IPS DF 6.9 (cell line): ENCODE data around the gene MYT1.

Experiments
- DNase-seq: peaks from one replicate; pipeline ENCODE4 v3.0.0-alpha.2; 2013; ENCODE audit warnings: low read depth, low spot score
- H3K27ac ChIP-seq: one replicate; pipeline ENCODE4 v1.5.1; 2013; ENCODE audit warnings: low read length, control low read depth
- H3K27me3 ChIP-seq: 2 replicates; pipeline ENCODE4 v1.6.1; 2013; ENCODE audit warnings: mild to moderate bottlenecking, low read length; ENCODE audit not compliant: control insufficient read depth, insufficient read depth
- H3K36me3 ChIP-seq: 2 replicates; pipeline ENCODE4 v1.6.1; 2013; ENCODE audit warnings: low read length; ENCODE audit not compliant: control insufficient read depth, insufficient read depth
- H3K4me1 ChIP-seq: 2 replicates; pipeline ENCODE4 v1.6.1; 2013; ENCODE audit warnings: low read length; ENCODE audit not compliant: control insufficient read depth, insufficient read depth
- H3K4me3 ChIP-seq: 2 replicates; pipeline ENCODE4 v1.5.1; 2013; ENCODE audit warnings: mild to moderate bottlenecking, low read length
- H3K9me3 ChIP-seq: 2 replicates; pipeline ENCODE4 v1.6.1; 2013; ENCODE audit warnings: low read length, inconsistent platforms; ENCODE audit not compliant: control insufficient read depth, insufficient read depth
- WGBS: extraction: QIAGEN DNeasy Blood & Tissue Kit; methylation state at CpG from one replicate; pipeline ENCODE4 v1.1.7; 2013; ENCODE audit warnings: mixed read lengths, missing lambda C conversion rate; ENCODE audit not compliant: insufficient read length, insufficient coverage; 5-methylcytosine and 5-hydroxymethylcytosine counted together

MYT1 gene

GRCh38 chr20:64155258-64156135 lies 8.8 kb upstream of the MYT1 start:
- no peaks in the 10 kb centered on the region for H3K27me3 ChIP-seq
- no peaks in the 10 kb centered on the region for H3K9me3 ChIP-seq
- DNase-seq: no peak
- no peaks in the 10 kb centered on the region for H3K36me3 ChIP-seq
- H3K4me1 ChIP-seq: peaks cover 11% of the 10 kb centered on the region
- no peak overlapping the region for H3K27ac ChIP-seq
- H3K4me3 ChIP-seq: no peak overlapping the region
- WGBS: no CpG with 5 or more reads among the region's 22 CpGs

DNA sequence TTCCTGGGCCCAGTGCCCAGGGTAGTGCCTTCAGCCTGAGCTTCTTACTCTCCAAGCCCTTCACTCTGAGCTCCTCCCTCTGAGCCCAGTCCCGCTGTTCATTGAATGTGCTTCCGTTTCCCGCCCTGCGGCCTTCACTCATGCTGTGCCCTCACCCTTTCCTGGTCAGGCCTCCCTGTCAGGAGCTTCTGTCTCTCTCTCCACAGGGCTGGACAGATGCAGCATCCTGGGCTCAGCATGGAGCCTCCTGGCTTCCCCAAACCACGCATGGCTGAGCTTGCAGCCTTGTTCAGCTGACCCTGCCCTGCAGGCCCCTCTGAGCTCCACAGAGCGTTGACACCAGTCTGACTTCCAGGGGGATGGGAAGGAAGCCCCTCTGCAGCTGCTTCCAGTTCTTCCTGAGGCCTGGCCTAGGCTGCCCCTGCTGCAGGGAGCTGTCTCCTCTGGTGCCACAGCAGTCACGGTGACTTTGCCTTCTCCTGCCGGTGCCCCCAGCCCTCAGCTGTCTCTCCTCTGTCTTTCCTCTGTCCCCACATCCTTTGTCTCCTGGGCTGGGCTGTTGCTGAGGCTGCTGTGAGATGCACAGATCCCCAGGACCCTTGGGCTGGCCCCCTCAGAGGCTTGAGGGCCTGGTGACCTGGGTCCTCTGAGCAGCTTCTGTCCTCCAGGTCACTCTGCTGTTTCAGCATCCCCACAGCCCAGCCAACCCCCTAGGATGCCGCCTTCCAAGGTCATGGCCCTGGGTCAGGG lies 7.9 kb upstream of the MYT1 start:
- Histone ChIP-seq H3K36me3 (no peaks in the 10 kb centered on the region), H3K4me3 (no peak overlapping the region), H3K27ac (no peak overlapping the region), H3K9me3 (no peaks in the 10 kb centered on the region), H3K27me3 (no peaks in the 10 kb centered on the region; the same call in 1 of the 2 replicates), H3K4me1 (peaks cover 16% of the 10 kb centered on the region)
- WGBS: no CpG with 5 or more reads among the region's 9 CpGs
- DNase-seq: no peak

DNA sequence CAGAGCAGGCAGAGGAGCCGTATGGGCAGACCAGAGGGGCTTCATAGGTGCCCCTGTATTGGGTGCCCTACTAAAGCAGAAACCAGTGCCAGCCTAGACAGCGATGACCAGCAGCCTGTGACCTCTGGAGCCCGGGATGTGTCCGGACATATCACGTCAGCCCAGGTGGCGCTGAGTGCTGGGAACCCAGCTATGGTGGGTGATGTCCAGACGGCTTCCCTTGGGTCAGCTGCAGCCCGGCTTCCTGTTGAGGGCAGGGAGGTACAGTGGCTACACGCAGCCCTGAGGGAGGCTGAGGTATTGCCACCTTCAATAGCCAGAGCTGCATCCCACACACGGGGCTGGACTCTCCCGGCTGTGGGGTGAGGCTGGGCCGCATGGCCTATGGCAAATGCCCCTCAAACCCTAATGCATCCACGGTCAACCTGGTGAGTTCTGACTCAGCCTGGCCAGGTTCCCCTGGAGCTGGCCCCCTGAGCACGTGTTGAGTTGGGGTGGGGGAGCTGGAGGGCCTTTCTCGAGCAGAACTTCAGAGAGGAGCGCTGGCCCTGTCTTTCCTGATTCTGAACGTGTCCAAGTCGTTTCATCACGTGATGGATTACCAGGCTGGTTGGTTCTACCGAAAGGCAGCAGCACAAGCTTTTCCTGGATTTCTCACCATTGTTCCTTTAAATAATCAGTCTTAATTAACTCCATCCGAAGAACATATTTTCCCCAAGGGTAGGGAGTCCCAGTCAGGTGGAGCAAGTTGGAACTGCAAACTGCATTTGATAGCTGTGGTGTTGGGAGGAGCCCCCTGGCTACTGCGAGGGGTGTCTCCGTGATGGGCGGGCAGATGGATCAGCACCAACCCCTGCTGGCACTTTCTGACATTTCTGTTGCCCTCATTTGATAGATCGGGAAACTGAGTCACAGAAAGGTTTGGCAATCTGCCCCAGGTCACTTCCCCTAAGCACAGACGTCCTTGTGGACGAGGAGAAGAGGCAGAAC lies 7.1 kb upstream of the MYT1 start:
- H3K36me3 ChIP-seq: no peaks in the 10 kb centered on the region
- WGBS: no CpG with 5 or more reads among the region's 27 CpGs
- no peak overlapping the region for H3K4me3 ChIP-seq
- no peak overlapping the region for H3K27ac ChIP-seq
- no peaks in the 10 kb centered on the region; the same call in 1 of the 2 replicates for H3K27me3 ChIP-seq
- H3K9me3 ChIP-seq: no peaks in the 10 kb centered on the region
- no peak for DNase-seq
- peaks cover 14% of the 10 kb centered on the region for H3K4me1 ChIP-seq

DNA sequence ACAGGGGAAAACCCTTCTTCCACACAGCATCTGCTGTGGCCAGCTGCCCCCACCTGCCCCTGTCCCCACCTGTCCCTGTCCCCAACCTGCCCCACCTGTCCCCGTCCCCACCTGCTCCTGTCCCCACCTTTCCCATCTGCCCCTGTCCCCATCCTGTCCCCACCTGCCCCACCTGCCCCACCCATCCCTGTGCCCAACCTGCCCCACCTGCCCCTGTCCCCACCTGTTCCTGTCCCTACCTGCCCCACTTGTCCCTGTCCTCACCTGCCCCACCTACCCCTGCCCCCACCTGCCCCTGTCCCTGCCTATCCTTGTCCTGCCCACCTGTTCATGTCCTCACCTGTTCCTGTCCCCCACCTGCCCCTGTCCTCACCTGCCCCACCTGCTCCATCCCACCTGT lies 6.4 kb upstream of the MYT1 start:
- no CpG with 5 or more reads among the region's 1 CpG for WGBS
- Histone ChIP-seq H3K36me3 (no peaks in the 10 kb centered on the region), H3K9me3 (no peaks in the 10 kb centered on the region), H3K4me3 (no peak overlapping the region), H3K4me1 (peaks cover 12% of the 10 kb centered on the region), H3K27me3 (no peaks in the 10 kb centered on the region; the same call in 1 of the 2 replicates), H3K27ac (no peak overlapping the region)
- no peak for DNase-seq

DNA sequence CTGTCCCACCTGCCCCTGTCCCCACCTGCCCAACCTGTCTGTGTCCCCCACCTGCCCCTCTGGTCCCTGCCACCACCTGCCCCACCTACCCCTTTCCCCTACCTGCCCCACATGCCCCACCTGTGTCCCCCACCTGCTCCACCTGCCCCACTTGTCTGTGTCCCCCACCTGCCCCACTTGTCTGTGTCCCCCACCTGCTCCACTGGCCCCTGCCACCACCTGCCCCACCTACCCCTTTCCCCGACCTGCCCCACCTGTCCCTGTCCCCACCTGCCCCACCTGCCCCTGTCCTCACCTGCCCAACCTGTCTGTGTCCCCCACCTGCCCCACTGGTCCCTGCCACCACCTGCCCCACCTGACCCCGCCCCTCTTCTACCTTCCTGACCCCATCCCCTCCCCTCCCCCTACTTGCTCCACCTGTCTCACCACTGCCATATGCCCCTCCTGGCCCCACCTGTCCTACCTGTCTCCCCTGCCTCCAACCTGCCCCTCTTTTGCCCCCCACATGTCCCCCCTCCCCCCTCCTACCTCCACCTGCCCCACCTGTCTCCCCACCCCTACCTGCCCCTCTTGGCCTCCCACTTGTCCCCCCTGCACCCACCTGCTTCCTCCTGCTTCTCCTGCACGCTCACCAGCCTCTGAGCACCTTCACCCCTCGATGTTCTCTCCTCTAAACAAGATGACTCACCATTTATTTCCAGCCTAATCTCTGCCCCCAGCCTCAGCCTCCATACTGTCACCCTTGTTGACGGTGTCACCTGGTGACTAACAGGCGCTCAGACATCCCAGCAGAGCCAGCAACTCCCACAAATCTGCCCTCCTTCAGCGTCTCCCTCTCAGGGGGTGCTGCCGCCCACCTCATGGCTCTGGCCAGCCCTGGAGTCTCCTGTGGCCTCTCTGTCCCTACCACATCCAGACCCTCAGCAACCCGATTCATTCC lies 5.6 kb upstream of the MYT1 start:
- Histone ChIP-seq H3K27me3 (no peaks in the 10 kb centered on the region; the same call in 1 of the 2 replicates), H3K4me1 (peaks cover 12% of the 10 kb centered on the region), H3K27ac (no peak overlapping the region), H3K4me3 (no peak overlapping the region), H3K9me3 (no peaks in the 10 kb centered on the region), H3K36me3 (no peaks in the 10 kb centered on the region)
- DNase-seq: no peak
- no CpG with 5 or more reads among the region's 9 CpGs for WGBS

DNA sequence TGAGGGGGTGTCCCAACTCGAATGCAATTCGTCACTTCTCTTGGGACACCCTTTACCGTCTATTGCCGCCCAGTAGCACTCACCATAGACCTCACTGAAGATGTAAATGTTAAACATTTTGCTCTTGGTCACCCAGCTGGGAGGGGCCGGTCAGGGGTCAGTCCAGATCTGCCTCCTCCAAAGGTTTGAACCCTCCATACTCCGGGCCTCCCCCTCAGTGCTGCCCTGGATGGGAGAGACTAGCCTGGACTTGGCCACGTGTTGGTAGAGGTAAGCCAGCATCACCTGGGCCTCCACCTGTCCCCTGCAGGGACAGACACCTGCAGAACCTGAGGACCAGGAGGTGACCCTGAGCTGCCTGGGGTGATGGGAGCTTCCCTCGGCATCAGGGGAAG lies 5.0 kb upstream of the MYT1 start:
- Histone ChIP-seq H3K27me3 (no peaks in the 10 kb centered on the region; the same call in 1 of the 2 replicates), H3K4me1 (peaks cover 12% of the 10 kb centered on the region), H3K27ac (no peak overlapping the region), H3K4me3 (no peak overlapping the region), H3K9me3 (no peaks in the 10 kb centered on the region), H3K36me3 (no peaks in the 10 kb centered on the region)
- no CpG with 5 or more reads among the region's 8 CpGs for WGBS
- DNase-seq: no peak

DNA sequence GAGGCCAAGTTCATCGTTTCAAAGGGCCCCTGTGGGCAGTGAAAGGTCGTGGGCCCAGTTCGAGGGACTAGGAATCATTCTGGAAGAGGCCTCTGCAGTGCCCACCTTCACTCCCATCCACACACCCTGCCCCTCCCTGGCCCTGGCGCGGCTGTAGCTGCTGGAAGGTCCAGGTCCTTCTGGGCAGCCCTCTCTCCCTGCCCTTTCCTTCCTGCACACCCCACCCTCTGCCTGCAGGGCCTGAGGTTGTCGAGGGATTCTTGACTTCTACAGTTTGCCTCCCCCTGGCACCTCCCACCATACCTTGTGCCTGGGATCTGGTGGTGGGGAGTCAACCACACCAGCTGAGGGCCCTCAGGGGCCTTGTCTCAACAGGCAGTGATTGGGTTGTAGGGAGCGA lies 4.5 kb upstream of the MYT1 start:
- no CpG with 5 or more reads among the region's 7 CpGs for WGBS
- Histone ChIP-seq H3K27me3 (no peaks in the 10 kb centered on the region; the same call in 1 of the 2 replicates), H3K4me1 (peaks cover 12% of the 10 kb centered on the region), H3K27ac (no peak overlapping the region), H3K9me3 (no peaks in the 10 kb centered on the region), H3K4me3 (no peak overlapping the region), H3K36me3 (no peaks in the 10 kb centered on the region)
- DNase-seq: no peak

GRCh38 chr20:64160118-64160517 lies 4.1 kb upstream of the MYT1 start:
- no peaks in the 10 kb centered on the region for H3K36me3 ChIP-seq
- H3K4me1 ChIP-seq: peaks cover 12% of the 10 kb centered on the region
- WGBS: no CpG with 5 or more reads among the region's 5 CpGs
- H3K27ac ChIP-seq: no peak overlapping the region
- H3K4me3 ChIP-seq: no peak overlapping the region
- no peaks in the 10 kb centered on the region for H3K9me3 ChIP-seq
- DNase-seq: no peak
- no peaks in the 10 kb centered on the region; the same call in 1 of the 2 replicates for H3K27me3 ChIP-seq

- no CpG with 5 or more reads among the region's 32 CpGs for WGBS
- Histone ChIP-seq H3K4me3 (no peak overlapping the region), H3K27ac (no peak overlapping the region), H3K27me3 (no peaks in the 10 kb centered on the region; the same call in 1 of the 2 replicates), H3K4me1 (peaks cover 12% of the 10 kb centered on the region), H3K9me3 (no peaks in the 10 kb centered on the region), H3K36me3 (no peaks in the 10 kb centered on the region)
- no peak for DNase-seq
Measured at GRCh38 chr20:64160526-64161355, 3.5 kb upstream of the MYT1 start.
